ENCODE data around the gene DMRT2.

- TF ChIP-seq CTCF (IDR thresholded peaks at IDR 0.05) (no peak), POLR2A (IDR thresholded peaks at IDR 0.05) (no peak)
Observed at GRCh38 chr9:1031951-1032601, 18.1 kb upstream of the DMRT2 start.

Data from Peyer's patch (tissue), 4 donors.